Stimulated activated CD8-positive, alpha-beta memory T cell treated with anti-CD3 and anti-CD28 coated beads, Interleukin-12 subunit alpha, Interleukin-12 subunit beta, amount 100 ng/mL, for 24 hours (primary cell): Measurements from ENCODE around the gene FCF1.
"Not testable (repeated sequence)": the region's sequence is repeated elsewhere in the genome, so short reads cannot be mapped to it uniquely, and the experiment has no call there.

ENCODE experiments used
- DNase-seq: peaks from one replicate; pipeline ENCODE4 v3.0.0-alpha.2; 2020; ENCODE audit errors: extremely low read depth

FCF1 gene

GRCh38 chr14:74698465-74698864 lies 14.5 kb upstream of the FCF1 start:
- DNase-seq: no peak

- DNase-seq: no peak
Observed at GRCh38 chr14:74702293-74702692, 10.7 kb upstream of the FCF1 start.

- no peak for DNase-seq
Observed at GRCh38 chr14:74703043-74703442, 9.9 kb upstream of the FCF1 start.

GRCh38 chr14:74704656-74705055 lies 8.3 kb upstream of the FCF1 start:
- DNase-seq: no peak

GRCh38 chr14:74705613-74706500 lies 7.1 kb upstream of the FCF1 start:
- DNase-seq: no peak

- no peak for DNase-seq
Observed at GRCh38 chr14:74710480-74710879, 2.5 kb upstream of the FCF1 start.

GRCh38 chr14:74711651-74712050 lies 1.3 kb upstream of the FCF1 start:
- no peak for DNase-seq

- no peak for DNase-seq
Observed at GRCh38 chr14:74713395-74713735, 421 bp downstream of the FCF1 start.

GRCh38 chr14:74720526-74720925 lies 7.6 kb downstream of the FCF1 start:
- no peak for DNase-seq

- DNase-seq: no peak
Observed at GRCh38 chr14:74723134-74723533, 10.2 kb downstream of the FCF1 start.

GRCh38 chr14:74732387-74732786 lies 19.4 kb downstream of the FCF1 start:
- no peak for DNase-seq

GRCh38 chr14:74733221-74733620 lies 20.3 kb downstream of the FCF1 start:
- no peak for DNase-seq

GRCh38 chr14:74735125-74735524 lies 22.2 kb downstream of the FCF1 start:
- no peak for DNase-seq

GRCh38 chr14:74737753-74738325 lies 24.9 kb downstream of the FCF1 start:
- DNase-seq: no peak

- no peak for DNase-seq
Observed at GRCh38 chr14:74739293-74740030, 26.5 kb downstream of the FCF1 start.

GRCh38 chr14:74747237-74747636 lies 34.3 kb downstream of the FCF1 start:
- no peak for DNase-seq

- DNase-seq: no peak
Observed at GRCh38 chr14:74754157-74754556, 41.2 kb downstream of the FCF1 start.

- no peak for DNase-seq
Observed at GRCh38 chr14:74754899-74755298, 42.0 kb downstream of the FCF1 start.

GRCh38 chr14:74756326-74756725 lies 43.4 kb downstream of the FCF1 start:
- no peak for DNase-seq

- DNase-seq: not testable (repeated sequence)
Observed at GRCh38 chr14:74758505-74758904, 45.6 kb downstream of the FCF1 start.

- peak; percentile 78 for DNase-seq
Observed at GRCh38 chr14:74762917-74763802, 50.2 kb downstream of the FCF1 start, which contains the start of gene YLPM1. TSS of gene YLPM1 (plus strand) at chr14:74763316. CDS start at chr14:74763490, 174 bp downstream.
